Effector memory CD4-positive, alpha-beta T cell (primary cell): ENCODE data around the gene SCARB1.

Experiments used
- DNase-seq, 3 donors: peaks; one replicate each; pipeline ENCODE4 v3.0.0-alpha.2; 2020
- H3K27ac ChIP-seq: 2 replicates; pipeline ENCODE4 v1.7.0; 2013; ENCODE audit warnings: mild to moderate bottlenecking, low read length, moderate library complexity; ENCODE audit not compliant: insufficient read depth, poor library complexity, severe bottlenecking
- H3K27me3 ChIP-seq: replicated peaks from 2 replicates; pipeline ENCODE4 v1.7.0; 2013; ENCODE audit warnings: mild to moderate bottlenecking, low read length; ENCODE audit not compliant: insufficient read depth, control insufficient read depth, poor library complexity, severe bottlenecking
- H3K36me3 ChIP-seq: 2 replicates; pipeline ENCODE4 v1.7.0; 2013; ENCODE audit warnings: mild to moderate bottlenecking, low read length, moderate library complexity; ENCODE audit not compliant: control insufficient read depth, insufficient read depth
- H3K4me1 ChIP-seq: 2 replicates; pipeline ENCODE4 v1.7.0; 2013; ENCODE audit warnings: low read length, mild to moderate bottlenecking; ENCODE audit not compliant: control insufficient read depth, insufficient read depth, poor library complexity, severe bottlenecking
- H3K4me3 ChIP-seq: 2 replicates; pipeline ENCODE4 v1.7.0; 2013; ENCODE audit warnings: low read length, low read depth, mild to moderate bottlenecking; ENCODE audit not compliant: insufficient read depth, poor library complexity, severe bottlenecking
- H3K9me3 ChIP-seq: 2 replicates; pipeline ENCODE4 v1.7.0; 2013; ENCODE audit warnings: mild to moderate bottlenecking, low read length, moderate library complexity; ENCODE audit not compliant: control insufficient read depth

The SCARB1 gene

GRCh38 chr12:124754491-124754890, 109.2 kb downstream of the SCARB1 start:
- no peak overlapping the region for H3K4me3 ChIP-seq
- no peaks in the 10 kb centered on the region for H3K9me3 ChIP-seq
- DNase-seq: no peak
- H3K27me3 ChIP-seq: no peaks in the 10 kb centered on the region
- H3K27ac ChIP-seq: no peak overlapping the region
- H3K4me1 ChIP-seq: no peaks in the 10 kb centered on the region
- H3K36me3 ChIP-seq: no peaks in the 10 kb centered on the region

GRCh38 chr12:124753993-124754392, 109.7 kb downstream of the SCARB1 start:
- Histone ChIP-seq H3K4me3 (no peak overlapping the region), H3K36me3 (no peaks in the 10 kb centered on the region), H3K9me3 (no peaks in the 10 kb centered on the region), H3K27me3 (no peaks in the 10 kb centered on the region), H3K4me1 (no peaks in the 10 kb centered on the region), H3K27ac (no peak overlapping the region)
- DNase-seq: no peak

GRCh38 chr12:124753228-124753591, 110.5 kb downstream of the SCARB1 start:
- H3K4me1 ChIP-seq: no peaks in the 10 kb centered on the region
- no peaks in the 10 kb centered on the region for H3K27me3 ChIP-seq
- H3K4me3 ChIP-seq: no peak overlapping the region
- no peaks in the 10 kb centered on the region for H3K36me3 ChIP-seq
- H3K27ac ChIP-seq: no peak overlapping the region
- no peak for DNase-seq
- no peaks in the 10 kb centered on the region for H3K9me3 ChIP-seq

GRCh38 chr12:124752437-124753227, 111.0 kb downstream of the SCARB1 start:
- DNase-seq: no peak
- Histone ChIP-seq H3K4me3 (no peak overlapping the region), H3K27ac (no peak overlapping the region)

GRCh38 chr12:124751654-124752355, 111.9 kb downstream of the SCARB1 start:
- no peaks in the 10 kb centered on the region for H3K36me3 ChIP-seq
- H3K4me1 ChIP-seq: no peaks in the 10 kb centered on the region
- no peak overlapping the region for H3K4me3 ChIP-seq
- no peaks in the 10 kb centered on the region for H3K27me3 ChIP-seq
- H3K9me3 ChIP-seq: no peaks in the 10 kb centered on the region
- no peak for DNase-seq
- H3K27ac ChIP-seq: no peak overlapping the region

More at GRCh38 chr12:124752437-124753227, 111.0 kb downstream of the SCARB1 start:
- Histone ChIP-seq H3K9me3 (no peaks in the 10 kb centered on the region), H3K4me1 (no peaks in the 10 kb centered on the region), H3K36me3 (no peaks in the 10 kb centered on the region), H3K27me3 (no peaks in the 10 kb centered on the region)

GRCh38 chr12:124750787-124751471, 112.7 kb downstream of the SCARB1 start:
- no peaks in the 10 kb centered on the region for H3K27me3 ChIP-seq
- no peaks in the 10 kb centered on the region for H3K4me1 ChIP-seq
- H3K4me3 ChIP-seq: no peak overlapping the region
- H3K36me3 ChIP-seq: no peaks in the 10 kb centered on the region
- DNase-seq: no peak
- no peak overlapping the region for H3K27ac ChIP-seq
- H3K9me3 ChIP-seq: no peaks in the 10 kb centered on the region

- no peaks in the 10 kb centered on the region for H3K27me3 ChIP-seq
Observed at GRCh38 chr12:124750149-124750656, 113.5 kb downstream of the SCARB1 start.

GRCh38 chr12:124749725-124750124, 113.9 kb downstream of the SCARB1 start:
- no peak overlapping the region for H3K4me3 ChIP-seq
- H3K27me3 ChIP-seq: no peaks in the 10 kb centered on the region
- no peak for DNase-seq
- no peaks in the 10 kb centered on the region for H3K36me3 ChIP-seq
- no peak overlapping the region for H3K27ac ChIP-seq
- no peaks in the 10 kb centered on the region for H3K4me1 ChIP-seq
- no peaks in the 10 kb centered on the region for H3K9me3 ChIP-seq

More at GRCh38 chr12:124750149-124750656, 113.5 kb downstream of the SCARB1 start:
- Histone ChIP-seq H3K36me3 (no peaks in the 10 kb centered on the region), H3K9me3 (no peaks in the 10 kb centered on the region), H3K27ac (no peak overlapping the region), H3K4me1 (no peaks in the 10 kb centered on the region), H3K4me3 (no peak overlapping the region)
- no peak for DNase-seq

- no peaks in the 10 kb centered on the region for H3K36me3 ChIP-seq
- no peak overlapping the region for H3K27ac ChIP-seq
- no peaks in the 10 kb centered on the region for H3K4me1 ChIP-seq
- H3K9me3 ChIP-seq: no peaks in the 10 kb centered on the region
- H3K4me3 ChIP-seq: no peak overlapping the region
- no peak for DNase-seq
- H3K27me3 ChIP-seq: no peaks in the 10 kb centered on the region
Observed at GRCh38 chr12:124747426-124748161, 116.1 kb downstream of the SCARB1 start.
